Osteoblast (primary cell): Measurements from ENCODE around the gene C17orf50. TPM values are rescaled to one million over a fixed set of nuclear protein-coding genes. Genes with fewer than 3 reads are reported as not detected.

ENCODE experiments used
- total RNA-seq: library from RNA; depleted of rRNA; stranded (reverse); fragments of >200 nt; gene quantifications from 2 replicates; pipeline ENCODE4 v1.2.3, GENCODE V29; 2012

The C17orf50 gene
- total RNA-seq, 1 donor: not detected

Other genes starting within 250 kb of the C17orf50 start
- gene SLFN12L, start 223.2 kb upstream of the C17orf50 start, total RNA-seq: 0.36 and 0.88 TPM in 2 replicates
- under 0.01 TPM in 2 replicates for gene SLFN14, start 200.1 kb upstream of the C17orf50 start, total RNA-seq
- 8.0 and 8.8 TPM in 2 replicates for gene PEX12, start 182.3 kb upstream of the C17orf50 start, total RNA-seq
- 84.0 and 93.1 TPM in 2 replicates for gene AP2B1, start 173.6 kb upstream of the C17orf50 start, total RNA-seq
- 2.7 and 4.0 TPM in 2 replicates for gene RASL10B, start 29.2 kb upstream of the C17orf50 start, total RNA-seq
- not detected in 2 replicates for gene GAS2L2, start 7.6 kb upstream of the C17orf50 start, total RNA-seq
- 1.2 and 1.8 TPM in 2 replicates for gene MMP28, start 34.8 kb downstream of the C17orf50 start, total RNA-seq
- gene TAF15, start 48.6 kb downstream of the C17orf50 start, total RNA-seq: 53.3 and 55.0 TPM in 2 replicates
- gene HEATR9, start 108.0 kb downstream of the C17orf50 start, total RNA-seq: not detected in 2 replicates
- gene CCL5, start 119.5 kb downstream of the C17orf50 start, total RNA-seq: under 0.01 and 0.36 TPM in 2 replicates
- gene RDM1, start 169.9 kb downstream of the C17orf50 start, total RNA-seq: 0.29 and 0.36 TPM in 2 replicates
- not detected in 2 replicates for gene LYZL6, start 182.8 kb downstream of the C17orf50 start, total RNA-seq
- gene CCL16, start 220.6 kb downstream of the C17orf50 start, total RNA-seq: not detected in 2 replicates
- not detected in 2 replicates for gene CCL14, start 225.8 kb downstream of the C17orf50 start, total RNA-seq
- gene CCL15, start 240.7 kb downstream of the C17orf50 start, total RNA-seq: not detected in 2 replicates